Lung (tissue), 12 donors: Measurements from ENCODE around the gene MPL. TPM values are rescaled to one million over a fixed set of nuclear protein-coding genes. Genes with fewer than 3 reads are reported as not detected.

ENCODE experiments used
- ATAC-seq: fragments of 200-7000 bp; cut with Tn5 transposase; one replicate; pipeline ENCODE4 v1.9.1; 2020; ENCODE audit warnings: moderate number of reproducible peaks; ENCODE audit not compliant: insufficient read depth, low FRiP score
- DNase-seq, 3 donors: peaks; one replicate each; pipeline ENCODE4 v3.0.0-alpha.2; 2013 to 2017
- H3K27ac ChIP-seq, 2 donors: one replicate each; pipeline ENCODE4 v1.5.1; 2013; ENCODE audit warnings: mild to moderate bottlenecking in 2 of 2, moderate library complexity in 2 of 2, control low read depth in 1 of 2, inconsistent platforms in 1 of 2, low read depth in 1 of 2, low read length in 1 of 2
- H3K27me3 ChIP-seq, 3 donors: one replicate each; pipeline ENCODE4 v1.5.1; 2013; ENCODE audit warnings: low read length in 2 of 3; ENCODE audit not compliant: control insufficient read depth in 3 of 3, insufficient read depth in 3 of 3
- H3K36me3 ChIP-seq, 4 donors: one replicate each; pipeline ENCODE4 v1.5.1; 2013; ENCODE audit warnings: low read length in 4 of 4, mild to moderate bottlenecking in 1 of 4, moderate library complexity in 1 of 4; ENCODE audit not compliant: control insufficient read depth in 4 of 4, insufficient read depth in 4 of 4
- H3K4me1 ChIP-seq, 5 donors: one replicate each; pipeline ENCODE4 v1.5.1; 2013; ENCODE audit warnings: low read length in 5 of 5, mild to moderate bottlenecking in 2 of 5, moderate library complexity in 1 of 5; ENCODE audit not compliant: control insufficient read depth in 5 of 5, insufficient read depth in 5 of 5
- H3K4me3 ChIP-seq: one replicate; pipeline ENCODE4 v1.5.1; 2013; ENCODE audit warnings: mild to moderate bottlenecking, control low read depth, moderate library complexity
- H3K9ac ChIP-seq, 2 donors: one replicate each; pipeline ENCODE4 v1.5.1; 2013; ENCODE audit warnings: low read length in 2 of 2, control low read depth in 1 of 2; ENCODE audit not compliant: insufficient read depth in 1 of 2
- H3K9me3 ChIP-seq, 4 donors: one replicate each; pipeline ENCODE4 v1.5.1; 2013; ENCODE audit warnings: low read length in 3 of 4, mild to moderate bottlenecking in 1 of 4, moderate library complexity in 1 of 4; ENCODE audit not compliant: control insufficient read depth in 4 of 4, insufficient read depth in 3 of 4
- CTCF ChIP-seq: IDR thresholded peaks from 2 replicates; pipeline ENCODE4 v1.5.1; 2012; ENCODE audit warnings: mild to moderate bottlenecking; ENCODE audit errors: control extremely low read depth, extremely low read depth
- WGBS, 2 donors: extraction: QIAGEN DNeasy Blood & Tissue Kit; methylation state at CpG; one replicate each; pipeline ENCODE4 v1.1.7; 2013; 5-methylcytosine and 5-hydroxymethylcytosine counted together
- polyA plus RNA-seq, 2 donors: library from polyadenylated mRNA; stranded (reverse); fragments of 200-250 nt; gene quantifications; one replicate each; pipeline ENCODE4 v1.2.1, GENCODE V29; 2013
- total RNA-seq, 2 donors: library from RNA; depleted of rRNA in 1 of 2; stranded (reverse); fragments of >200 nt in 1 of 2; gene quantifications; one replicate each; pipeline ENCODE4 v1.2.1, GENCODE V29; 2014 to 2021
- donor health status: control.
- donor health status: control.
- donor health status: Bipolar disorder and iron deficiency.
- donor health status: healthy.
- donor health status: DM: yes; HTN: yes; CAD: no.

The MPL gene
- total and polyA plus RNA-seq, 4 donors = 0.12 to 0.67 (median 0.43) TPM

GRCh38 chr1:43324810-43325209 is 12.8 kb upstream of the MPL start:
- no peak overlapping the region for H3K4me3 ChIP-seq
- no peak for ATAC-seq
- TF ChIP-seq CTCF = no peak
- H3K27me3 ChIP-seq = no peaks in the 10 kb centered on the region
- peaks cover 0 to 13% (median 3%) of the 10 kb centered on the region in 4 donors for H3K9me3 ChIP-seq
- H3K4me1 ChIP-seq = peaks cover 0 to 5% (median 0%) of the 10 kb centered on the region in 5 donors
- DNase-seq = no peak
- 80 to 88% methylated on average over 1 of the region's 1 CpG for WGBS, 2 donors
- no peak overlapping the region for H3K27ac ChIP-seq
- no peak overlapping the region for H3K9ac ChIP-seq
- H3K36me3 ChIP-seq = peaks cover 0 to 5% (median 0%) of the 10 kb centered on the region in 4 donors

DNA sequence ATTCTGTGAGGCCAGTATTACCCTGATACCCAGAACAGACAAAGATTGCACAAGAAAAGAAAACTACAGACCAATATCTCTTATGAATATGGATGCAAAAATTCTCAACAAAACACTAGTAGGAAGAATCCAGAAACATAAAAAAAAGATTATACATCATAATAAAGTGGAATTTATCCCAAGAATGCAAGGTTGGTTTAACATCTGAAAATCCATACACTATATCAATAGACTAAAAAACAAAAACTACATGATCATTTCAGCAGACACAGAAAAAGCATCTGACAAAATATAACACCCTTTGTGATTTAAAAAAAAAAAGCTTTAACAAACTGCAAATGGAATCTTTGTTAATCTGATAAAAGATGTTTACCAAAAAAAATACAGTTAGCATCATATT is 12.2 kb upstream of the MPL start:
- H3K4me3 ChIP-seq = no peak overlapping the region
- H3K27ac ChIP-seq = no peak overlapping the region
- DNase-seq = no peak
- no peaks in the 10 kb centered on the region for H3K27me3 ChIP-seq
- no peak for TF ChIP-seq CTCF
- no peak for ATAC-seq
- peaks cover 0 to 8% (median 0%) of the 10 kb centered on the region in 5 donors for H3K4me1 ChIP-seq
- H3K9ac ChIP-seq = no peak overlapping the region
- peaks cover 0 to 4% (median 0%) of the 10 kb centered on the region in 4 donors for H3K36me3 ChIP-seq
- H3K9me3 ChIP-seq = peaks cover 0 to 13% (median 3%) of the 10 kb centered on the region in 4 donors

DNA sequence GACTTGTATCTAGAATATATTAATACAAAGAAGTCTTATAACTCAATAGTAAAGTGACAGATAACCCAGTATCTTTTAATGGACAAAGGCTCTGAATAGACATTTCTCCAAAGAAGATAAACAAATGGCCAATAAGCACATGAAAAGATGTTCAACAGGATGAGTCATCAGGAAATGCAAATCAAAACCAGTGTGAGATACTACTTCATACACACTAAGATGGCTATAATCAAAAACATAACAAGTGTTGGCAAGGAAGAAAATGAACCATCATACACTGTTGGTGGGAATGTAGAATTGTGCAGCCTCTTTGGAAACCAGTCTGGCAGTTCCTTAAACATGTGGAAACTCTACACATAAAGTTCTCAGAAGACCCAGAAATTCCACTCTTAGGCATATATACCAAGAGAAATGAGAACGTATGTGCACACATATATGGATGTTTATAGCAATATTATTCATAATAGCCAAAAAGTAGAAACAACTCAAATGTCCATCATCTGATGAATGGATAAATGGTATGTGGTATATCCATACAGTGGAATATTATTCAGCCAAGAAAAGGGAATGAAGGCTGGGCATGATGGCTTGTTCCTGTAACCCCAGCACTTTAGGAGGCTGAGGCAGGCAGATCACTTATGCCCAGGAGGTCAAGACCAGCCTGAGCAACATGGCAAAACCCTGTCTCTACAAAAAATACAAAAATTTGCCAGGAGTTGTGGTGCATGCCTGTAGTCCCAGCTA is 9.9 kb upstream of the MPL start:
- H3K36me3 ChIP-seq = peaks cover 0 to 2% (median 0%) of the 10 kb centered on the region in 4 donors
- ATAC-seq (no peak), DNase-seq (no peak)
- H3K4me3 ChIP-seq = no peak overlapping the region
- H3K27me3 ChIP-seq = no peaks in the 10 kb centered on the region
- H3K9me3 ChIP-seq = peaks cover 0 to 13% (median 3%) of the 10 kb centered on the region in 4 donors
- no peak for TF ChIP-seq CTCF
- H3K27ac ChIP-seq = no peak overlapping the region
- 95 to 96% methylated on average over 1 of the region's 1 CpG for WGBS, 2 donors
- peaks cover 0 to 6% (median 0%) of the 10 kb centered on the region in 5 donors for H3K4me1 ChIP-seq
- no peak overlapping the region for H3K9ac ChIP-seq
